ENCODE results near the gene FOXN1. TPM values are rescaled to one million over a fixed set of nuclear protein-coding genes. Genes with fewer than 3 reads are reported as not detected.

Gene FOXN1
- total and polyA plus RNA-seq, 10 of the 15 experiments (the other 5 are each of a cell fraction or from before 2014, with no cell fraction given) = not detected

DNA sequence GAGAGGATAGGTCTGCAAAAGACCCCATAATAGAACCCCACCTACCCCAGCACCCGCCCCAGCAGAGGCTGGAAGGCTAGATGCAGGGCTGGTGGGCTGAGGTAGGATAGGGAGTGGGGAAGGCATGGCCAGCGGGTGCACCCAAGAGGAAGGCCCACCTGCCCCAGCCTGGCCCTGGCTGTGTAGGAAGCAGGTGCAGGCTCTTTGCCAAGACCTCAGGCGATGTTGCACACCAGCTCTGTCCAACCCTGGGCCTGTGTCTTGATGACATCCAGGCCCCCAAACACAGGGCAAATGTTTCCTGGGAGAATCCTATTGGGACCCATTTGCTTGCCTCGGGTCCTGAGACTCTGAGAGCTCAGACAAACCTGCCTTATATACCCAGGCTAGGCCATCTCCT, 34.1 kb downstream of the FOXN1 start:
- no peaks in the 10 kb centered on the region for H3K9me3 ChIP-seq (replicated peaks; ENCODE audit: control insufficient read depth, insufficient read depth, low read length)
- no peaks in the 10 kb centered on the region for H4K20me1 ChIP-seq (ENCODE audit: control insufficient read depth, insufficient read depth)
- ATAC-seq (no peak), DNase-seq (ENCODE audit: low read depth, low spot score) (no peak), FAIRE-seq (no peak)
- no peak overlapping the region for H2AFZ ChIP-seq (ENCODE audit: control insufficient read depth, low read depth, low read length)
- 59% methylated on average over 4 of the region's 4 CpGs for WGBS (ENCODE audit: insufficient coverage, insufficient replicate concordance, low lambda C conversion rate, missing lambda C conversion rate)
- no peak overlapping the region for H3K9ac ChIP-seq (ENCODE audit: control insufficient read depth, insufficient read depth, low read length)
- no peaks in the 10 kb centered on the region for H3K36me3 ChIP-seq (ENCODE audit: control insufficient read depth in 2 of 2, insufficient read depth in 2 of 2, low read length in 1 of 2)
- no peak overlapping the region for H3K4me2 ChIP-seq (ENCODE audit: control insufficient read depth, insufficient read depth)
- CTCF ChIA-PET = interaction anchor here (0.7 to 13.9 kb wide), 12 partner anchors 9 to 304 kb away, joined by 3 to 316 read pairs (median 5); no protein-coding TSS in a partner anchor
- intact Hi-C loops (cut with micrococcal nuclease; ENCODE audit: unreplicated experiment) (loop anchor here (1.0 to 10.0 kb wide), 4 partner anchors 46 to 165 kb away; partner anchors contain the start of genes SARM1 and VTN), in situ Hi-C loops (cut with MboI) (loop anchor here (10.0 kb wide), 1 partner anchor 165 kb away; the partner anchor contains the start of genes SARM1 and VTN)
- H3K27me3 ChIP-seq (replicated peaks in 1 of 2; ENCODE audit: control insufficient read depth in 2 of 2, insufficient read depth in 2 of 2, low read length in 1 of 2) = no peaks in the 10 kb centered on the region
- SMC1A ChIA-PET (ENCODE audit: uncharacterized antibody, unreplicated experiment) = interaction anchor here (0.7 to 2.6 kb wide), 8 partner anchors 11 to 72 kb away, joined by 3 to 32 read pairs (median 10); no protein-coding TSS in a partner anchor
- no peaks in the 10 kb centered on the region for H3K79me2 ChIP-seq (ENCODE audit: control insufficient read depth, insufficient read depth, low read length)
- POLR2A ChIA-PET = interaction anchor here (0.6 to 1.4 kb wide), 2 partner anchors 37 to 45 kb away, joined by 3 read pairs; no protein-coding TSS in a partner anchor
- H3K4me1 ChIP-seq (ENCODE audit: control insufficient read depth, insufficient read depth, low read length) = no peaks in the 10 kb centered on the region
- RAD21 ChIA-PET (ENCODE audit: unreplicated experiment) = interaction anchor here (0.7 to 2.0 kb wide), 5 partner anchors 9 to 46 kb away, joined by 3 to 26 read pairs (median 4); no protein-coding TSS in a partner anchor
- H3K4me3 ChIP-seq = no peak overlapping the region
- H3K27ac ChIP-seq (ENCODE audit: control insufficient read depth, insufficient read depth) = no peak overlapping the region
- no TSS peak for BruUV-seq (replicated peaks)
- TF ChIP-seq BCL11A (IDR thresholded peaks at IDR 0.05; ENCODE audit: low read depth, low read length) (no peak), ZSCAN29 (IDR thresholded peaks at IDR 0.05) (no peak), PAX5 (IDR thresholded peaks at IDR 0.05; ENCODE audit: borderline replicate concordance, low read depth, low read length) (no peak), GATAD2B (conservative IDR thresholded peaks at IDR 0.05; ENCODE audit: low read depth) (no peak)

DNA sequence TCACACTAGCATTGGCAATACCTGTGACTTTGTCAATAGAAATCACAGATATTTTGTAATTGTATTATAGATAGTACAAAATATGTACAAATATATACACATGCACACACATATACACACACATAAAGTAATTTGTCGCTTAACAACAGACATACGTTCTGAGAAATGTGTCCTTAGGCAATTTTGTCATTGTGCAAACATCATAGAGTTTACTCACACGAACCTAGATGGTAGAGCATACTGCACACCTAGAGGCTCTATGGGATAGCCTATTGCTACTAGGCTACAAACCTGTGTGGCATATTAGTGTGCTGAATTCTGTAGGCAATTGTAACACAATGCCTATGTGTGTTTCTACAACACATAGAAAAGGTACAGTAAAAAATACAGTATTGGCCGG, 35.3 kb downstream of the FOXN1 start:
- Histone ChIP-seq H3K27me3 (replicated peaks in 1 of 2; ENCODE audit: control insufficient read depth in 2 of 2, insufficient read depth in 2 of 2, low read length in 1 of 2) (no peaks in the 10 kb centered on the region), H3K79me2 (ENCODE audit: control insufficient read depth, insufficient read depth, low read length) (no peaks in the 10 kb centered on the region), H2AFZ (ENCODE audit: control insufficient read depth, low read depth, low read length) (no peak overlapping the region), H3K36me3 (ENCODE audit: control insufficient read depth in 2 of 2, insufficient read depth in 2 of 2, low read length in 1 of 2) (no peaks in the 10 kb centered on the region), H3K9ac (ENCODE audit: control insufficient read depth, insufficient read depth, low read length) (no peak overlapping the region), H3K9me3 (replicated peaks; ENCODE audit: control insufficient read depth, insufficient read depth, low read length) (no peaks in the 10 kb centered on the region), H3K4me1 (ENCODE audit: control insufficient read depth, insufficient read depth, low read length) (no peaks in the 10 kb centered on the region; the same call in 1 of the 2 replicates), H3K4me2 (ENCODE audit: control insufficient read depth, insufficient read depth) (no peak overlapping the region), H3K27ac (ENCODE audit: control insufficient read depth, insufficient read depth) (no peak overlapping the region), H3K4me3 (no peak overlapping the region), H4K20me1 (ENCODE audit: control insufficient read depth, insufficient read depth) (no peaks in the 10 kb centered on the region)
- in situ Hi-C loops (cut with MboI) (loop anchor here (10.0 kb wide), 1 partner anchor 167 kb away; the partner anchor contains the start of genes SARM1 and VTN), intact Hi-C loops (cut with micrococcal nuclease; ENCODE audit: unreplicated experiment) (loop anchor here (5.0 to 10.0 kb wide), 3 partner anchors 97 to 167 kb away; partner anchors contain the start of genes SARM1 and VTN)
- no peak for FAIRE-seq
- RAD21 ChIA-PET (ENCODE audit: unreplicated experiment) = interaction anchor here (0.7 to 2.0 kb wide), 5 partner anchors 40 to 1120 kb away, joined by 3 to 26 read pairs (median 4); no protein-coding TSS in a partner anchor
- no peak for DNase-seq (ENCODE audit: low read depth, low spot score)
- CTCF ChIA-PET = interaction anchor here (0.6 to 13.9 kb wide), 14 partner anchors 8 to 1292 kb away, joined by 3 to 316 read pairs (median 4); no protein-coding TSS in a partner anchor
- 96% methylated on average over 4 of the region's 4 CpGs for WGBS (ENCODE audit: insufficient coverage, insufficient replicate concordance, low lambda C conversion rate, missing lambda C conversion rate)
- no TSS peak for BruUV-seq (replicated peaks)
- no peak for ATAC-seq
- SMC1A ChIA-PET (ENCODE audit: uncharacterized antibody, unreplicated experiment) = interaction anchor here (0.8 to 2.6 kb wide), 7 partner anchors 10 to 723 kb away, joined by 6 to 32 read pairs (median 10); no protein-coding TSS in a partner anchor
- POLR2A ChIA-PET = interaction anchor here (0.6 to 1.0 kb wide), 2 partner anchors 47 to 370 kb away, joined by 3 to 10 read pairs; no protein-coding TSS in a partner anchor
- TF ChIP-seq ZNF384 (IDR thresholded peaks at IDR 0.05; ENCODE audit: borderline replicate concordance, low read depth, low read length) = no peak
- TF ChIP-seq RCOR1 (conservative IDR thresholded peaks at IDR 0.05; ENCODE audit: low read depth, low read length) = no peak
- TF ChIP-seq SIN3A (IDR thresholded peaks at IDR 0.05; ENCODE audit: low read depth, low read length) = no peak
- no peak for TF ChIP-seq BACH1 (IDR thresholded peaks at IDR 0.05; ENCODE audit: borderline replicate concordance)
- no peak for TF ChIP-seq FOXM1 (IDR thresholded peaks at IDR 0.05; ENCODE audit: low read depth, low read length)
- no peak for TF ChIP-seq SMARCA5 (IDR thresholded peaks at IDR 0.05)
- TF ChIP-seq ASH2L (IDR thresholded peaks at IDR 0.05; ENCODE audit: borderline replicate concordance, low read depth) = no peak
- no peak for TF ChIP-seq FOS (IDR thresholded peaks at IDR 0.05; ENCODE audit: borderline replicate concordance, extremely low read depth, insufficient read length)
- no peak for TF ChIP-seq PAX8 (IDR thresholded peaks at IDR 0.05)
- no peak for TF ChIP-seq POU2F2 (IDR thresholded peaks at IDR 0.05; ENCODE audit: borderline replicate concordance, low read depth, low read length)
- no peak for TF ChIP-seq DPF2 (IDR thresholded peaks at IDR 0.05)
- TF ChIP-seq, protein P1, sequence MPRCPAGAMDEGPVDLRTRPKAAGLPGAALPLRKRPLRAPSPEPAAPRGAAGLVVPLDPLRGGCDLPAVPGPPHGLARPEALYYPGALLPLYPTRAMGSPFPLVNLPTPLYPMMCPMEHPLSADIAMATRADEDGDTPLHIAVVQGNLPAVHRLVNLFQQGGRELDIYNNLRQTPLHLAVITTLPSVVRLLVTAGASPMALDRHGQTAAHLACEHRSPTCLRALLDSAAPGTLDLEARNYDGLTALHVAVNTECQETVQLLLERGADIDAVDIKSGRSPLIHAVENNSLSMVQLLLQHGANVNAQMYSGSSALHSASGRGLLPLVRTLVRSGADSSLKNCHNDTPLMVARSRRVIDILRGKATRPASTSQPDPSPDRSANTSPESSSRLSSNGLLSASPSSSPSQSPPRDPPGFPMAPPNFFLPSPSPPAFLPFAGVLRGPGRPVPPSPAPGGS (IDR thresholded peaks at IDR 0.05; ENCODE audit: borderline replicate concordance, insufficient read depth, low read depth, low read length, poor library complexity, severe bottlenecking) = no peak
- TF ChIP-seq MTA3 (IDR thresholded peaks at IDR 0.05; ENCODE audit: borderline replicate concordance, low read length) = no peak
- no peak for TF ChIP-seq ESRRA (IDR thresholded peaks at IDR 0.05; ENCODE audit: low read length)

Data from GM12878 (cell line).